ENCODE data around the gene RANBP3L.
A peak's percentile ranks its signal among the peaks of the same experiment; 100 is the strongest.
"Not testable (repeated sequence)": the region's sequence is repeated elsewhere in the genome, so short reads cannot be mapped to it uniquely, and the experiment has no call there.

Gene RANBP3L

DNA sequence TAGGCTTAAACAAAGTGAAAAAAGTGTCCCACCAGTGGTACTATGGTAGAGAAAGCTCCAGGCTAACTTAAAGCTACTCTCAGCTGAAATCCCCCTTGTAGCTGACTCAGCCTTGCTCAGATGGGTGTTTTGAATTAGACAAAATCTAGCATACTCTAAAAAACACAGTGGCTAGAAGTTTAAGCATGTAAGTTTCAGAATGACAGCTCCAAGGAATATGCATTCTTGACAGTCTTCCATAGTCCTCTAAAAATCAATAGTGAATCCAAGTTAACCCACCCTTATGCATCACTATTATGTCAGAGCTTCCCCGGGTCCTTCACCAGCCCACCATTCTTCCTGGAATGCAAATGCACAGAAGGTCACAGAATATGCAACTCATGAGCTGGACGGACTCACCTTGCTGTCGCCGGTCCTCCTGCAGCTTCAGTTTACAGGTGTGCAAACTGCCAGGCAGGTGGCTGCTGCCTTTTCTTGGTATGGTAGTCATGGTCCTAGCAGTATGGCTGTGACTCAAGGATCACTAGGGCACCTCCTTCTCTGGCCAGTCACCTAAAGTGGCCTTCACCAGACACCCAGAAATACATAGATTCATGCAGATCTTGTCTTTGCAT, 668 bp downstream of the RANBP3L start:
- Mint-ChIP-seq H3K27me3 (peaks cover 7% of the 10 kb centered on the region), H3K4me1 (peaks cover 9% of the 10 kb centered on the region), H3K9me3 (no peaks in the 10 kb centered on the region), H3K27ac (peak overlapping the region in 1 of 2 donors; percentile 15), H3K4me3 (peak overlapping the region in 1 of 2 donors; percentile 18)
- ATAC-seq (peak; percentile 43), DNase-seq (no peak)

DNA sequence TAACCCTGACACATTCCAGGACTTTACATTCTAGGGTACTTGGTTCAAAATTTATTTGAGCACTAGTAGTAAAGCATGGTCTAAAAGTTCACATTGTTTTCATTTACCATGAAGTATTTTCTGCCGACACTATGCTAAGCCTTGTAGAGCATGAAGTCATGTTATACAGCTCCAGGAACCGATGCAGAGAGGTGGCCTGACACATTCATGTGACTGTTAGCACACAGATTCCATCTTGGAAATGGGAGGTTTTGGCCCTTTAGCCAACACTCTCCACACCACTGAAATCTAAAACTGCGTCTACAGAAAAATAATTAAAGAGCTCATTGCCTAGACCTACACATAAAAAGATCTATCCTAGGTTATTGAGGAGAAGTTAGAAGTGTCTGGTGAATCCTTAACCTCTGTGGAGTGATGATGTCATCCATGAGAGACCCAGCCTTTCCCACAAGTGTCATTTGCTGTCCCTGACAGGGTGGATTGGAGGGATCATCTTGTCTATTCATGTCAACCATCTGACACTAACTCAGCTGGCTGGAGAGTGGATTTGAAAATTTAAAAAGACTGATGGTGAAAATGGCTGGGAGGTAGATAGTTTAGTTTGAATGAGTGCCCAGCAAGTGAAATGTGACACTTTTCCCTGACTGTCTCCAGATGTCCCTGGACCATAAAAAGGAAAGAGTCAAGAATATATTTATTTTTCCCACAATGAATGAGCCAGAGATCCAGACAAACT, 1.3 kb downstream of the RANBP3L start:
- H3K27ac Mint-ChIP-seq, result no peak overlapping the region
- no peak for DNase-seq
- no peak for ATAC-seq
- H3K4me3 Mint-ChIP-seq, result no peak overlapping the region
- H3K4me1 Mint-ChIP-seq, result peaks cover 9% of the 10 kb centered on the region
- H3K27me3 Mint-ChIP-seq, result peaks cover 14% of the 10 kb centered on the region
- no peaks in the 10 kb centered on the region for H3K9me3 Mint-ChIP-seq

DNA sequence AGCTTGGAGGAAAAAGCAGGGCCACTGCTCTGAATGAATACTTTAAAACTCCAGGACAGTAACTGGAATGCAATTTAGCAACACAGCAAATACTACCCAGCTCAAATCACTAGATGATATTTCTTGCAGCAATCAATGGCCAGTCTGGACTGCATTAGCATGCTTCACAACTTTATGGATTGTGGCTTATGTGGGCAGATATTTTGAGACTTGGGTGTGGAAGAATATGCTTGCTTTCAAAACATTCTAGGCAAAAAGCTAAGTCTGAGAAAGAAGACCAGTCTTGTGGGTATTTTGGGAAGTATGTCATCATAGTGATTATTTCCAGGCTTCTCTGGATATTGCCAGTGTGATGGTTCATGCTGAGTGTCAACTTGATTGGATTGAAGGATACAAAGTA, 3.1 kb downstream of the RANBP3L start:
- no peak overlapping the region for H3K27ac Mint-ChIP-seq
- no peak for ATAC-seq
- no peak for DNase-seq
- peaks cover 9% of the 10 kb centered on the region for H3K4me1 Mint-ChIP-seq
- no peak overlapping the region for H3K4me3 Mint-ChIP-seq
- peaks cover 18% of the 10 kb centered on the region for H3K27me3 Mint-ChIP-seq
- H3K9me3 Mint-ChIP-seq, result no peaks in the 10 kb centered on the region

DNA sequence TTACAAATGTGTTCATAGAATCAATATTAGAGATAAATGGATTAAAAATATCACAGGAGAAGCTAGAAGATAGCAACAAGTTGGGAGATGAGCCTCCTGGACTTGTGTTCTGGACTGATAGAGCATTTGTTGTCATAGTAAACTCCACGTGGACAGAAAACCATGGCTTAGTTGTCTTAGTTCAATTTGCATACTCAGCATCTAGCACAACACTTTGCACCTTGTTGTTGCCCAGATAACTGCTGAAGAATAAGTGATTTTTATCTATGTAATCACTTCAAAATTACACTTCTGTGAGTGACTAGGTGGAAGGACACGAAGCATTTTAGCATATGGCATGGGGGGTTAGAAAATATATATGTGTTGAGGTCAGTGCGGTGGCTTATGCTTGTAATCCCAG, 4.0 kb downstream of the RANBP3L start:
- Mint-ChIP-seq H3K27ac (no peak overlapping the region), H3K27me3 (peaks cover 18% of the 10 kb centered on the region), H3K9me3 (no peaks in the 10 kb centered on the region), H3K4me3 (no peak overlapping the region), H3K4me1 (peaks cover 9% of the 10 kb centered on the region)
- ATAC-seq (no peak), DNase-seq (no peak)

DNA sequence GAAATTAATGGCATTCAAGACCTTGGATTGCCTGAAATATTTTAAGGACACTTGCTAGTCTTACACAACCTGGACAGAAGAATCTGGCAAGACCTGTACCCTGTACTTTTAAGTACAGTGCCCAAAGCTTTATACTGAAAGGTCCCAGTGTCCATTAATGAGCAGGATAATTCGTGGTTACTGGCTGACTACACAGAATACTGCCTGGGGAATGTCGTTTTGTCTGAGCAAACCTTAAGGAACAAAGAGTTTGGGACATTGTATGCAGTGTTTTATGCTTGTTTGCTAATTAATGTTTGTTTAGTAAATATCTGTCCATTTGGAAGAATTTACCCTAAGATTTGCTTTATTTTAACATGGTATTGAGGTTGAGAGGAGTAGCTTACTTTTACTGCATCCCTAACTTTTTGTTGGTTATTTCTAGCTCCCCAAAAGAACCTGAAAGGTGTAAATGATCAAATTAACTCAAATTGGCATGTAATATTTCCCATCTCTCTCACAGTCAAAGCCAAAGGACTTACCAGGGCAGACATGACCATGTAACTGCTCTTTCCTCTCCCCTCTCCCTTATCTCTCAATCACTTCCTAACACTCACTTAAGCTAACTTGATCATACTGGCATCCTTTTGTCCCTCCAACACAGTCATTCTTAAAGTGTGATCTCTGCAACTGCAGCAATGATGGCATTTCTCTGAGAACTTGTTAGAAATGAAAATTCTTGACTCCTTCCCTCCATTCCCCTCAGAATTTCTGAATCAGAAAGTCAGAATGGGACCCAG, 15.7 kb downstream of the RANBP3L start:
- Mint-ChIP-seq H3K9me3 (peaks cover 0 to 2% of the 10 kb centered on the region in 2 donors), H3K27me3 (no peaks in the 10 kb centered on the region), H3K4me3 (no peak overlapping the region), H3K27ac (no peak overlapping the region), H3K4me1 (no peaks in the 10 kb centered on the region)
- ATAC-seq, result no peak
- no peak for DNase-seq

DNA sequence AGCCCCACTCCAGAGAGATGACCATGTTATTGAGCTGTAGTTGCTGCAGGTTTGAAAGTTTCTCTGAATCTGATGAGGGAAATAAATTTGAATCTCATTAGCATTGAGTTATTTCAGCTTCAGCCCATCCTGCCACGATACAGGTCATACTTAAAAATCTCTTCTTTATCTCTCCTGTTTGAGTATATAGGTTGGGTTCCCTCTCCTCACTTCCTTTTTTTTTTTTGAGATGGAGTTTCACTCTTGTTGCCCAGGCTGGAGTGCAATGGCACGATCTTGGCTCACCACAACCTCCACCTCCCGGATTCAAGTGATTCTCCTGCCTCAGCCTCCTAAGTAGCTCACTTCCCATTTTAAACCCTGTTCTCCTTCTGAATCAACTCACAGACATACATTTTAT, 17.9 kb downstream of the RANBP3L start:
- DNase-seq, H3K27ac Mint-ChIP-seq, H3K9me3 Mint-ChIP-seq, H3K27me3 Mint-ChIP-seq, ATAC-seq, H3K4me1 Mint-ChIP-seq, H3K4me3 Mint-ChIP-seq: not testable (repeated sequence)

DNA sequence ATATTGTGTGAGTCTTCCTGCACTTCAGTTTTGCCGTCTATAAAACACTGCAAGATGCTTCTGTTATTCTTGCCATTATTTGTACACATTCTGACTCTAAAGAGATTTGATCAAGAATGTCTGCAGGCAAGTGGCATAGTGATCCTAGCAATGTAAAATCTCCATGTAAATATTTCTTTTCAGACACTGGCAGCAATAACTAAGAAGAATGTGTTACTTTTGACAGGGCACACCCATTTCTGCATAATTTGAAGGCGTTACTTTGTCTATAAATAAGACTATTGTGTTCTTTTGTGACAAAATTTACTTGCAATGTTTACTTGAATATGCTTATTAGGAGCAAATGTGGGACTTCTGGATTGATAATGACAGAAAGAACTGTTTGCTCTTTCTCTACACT, 20.1 kb downstream of the RANBP3L start:
- Mint-ChIP-seq H3K27ac (no peak overlapping the region), H3K27me3 (no peaks in the 10 kb centered on the region), H3K9me3 (peaks cover 0 to 8% of the 10 kb centered on the region in 2 donors), H3K4me1 (peaks cover 9% of the 10 kb centered on the region), H3K4me3 (no peak overlapping the region)
- DNase-seq (no peak), ATAC-seq (no peak)

DNA sequence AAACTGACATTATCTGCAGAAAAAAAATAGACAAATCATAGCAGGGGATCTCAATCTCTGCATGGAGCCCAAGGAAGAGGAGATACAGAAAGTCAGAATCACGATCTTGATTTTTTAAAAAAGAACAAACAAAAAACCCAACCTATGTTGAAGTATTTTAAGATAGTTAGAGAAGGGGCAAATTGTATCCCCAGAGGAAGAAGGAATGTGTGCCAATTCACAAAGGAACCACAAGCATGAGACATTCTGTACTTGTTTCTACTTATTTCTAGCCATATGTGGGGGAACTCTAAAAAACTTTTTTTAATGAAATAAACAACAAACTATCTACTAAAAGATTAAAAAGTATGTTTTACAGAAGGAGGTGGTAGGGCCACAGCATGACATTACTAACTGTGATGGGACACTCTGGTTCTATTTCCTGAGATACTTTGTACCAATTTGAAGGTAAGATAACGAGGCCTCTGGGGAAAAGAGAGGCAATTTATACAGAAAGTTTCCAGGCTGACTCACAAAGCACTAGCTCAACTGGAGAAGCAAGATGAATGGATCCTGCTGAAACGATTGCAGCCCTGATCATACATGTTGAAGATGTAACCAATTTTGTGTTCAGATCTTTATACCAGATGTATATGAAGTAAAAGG, 22.5 kb downstream of the RANBP3L start:
- DNase-seq (no peak), ATAC-seq (no peak)
- Mint-ChIP-seq H3K9me3 (peaks cover 0 to 8% of the 10 kb centered on the region in 2 donors), H3K27me3 (no peaks in the 10 kb centered on the region), H3K4me3 (no peak overlapping the region), H3K27ac (no peak overlapping the region), H3K4me1 (peaks cover 9% of the 10 kb centered on the region)

DNA sequence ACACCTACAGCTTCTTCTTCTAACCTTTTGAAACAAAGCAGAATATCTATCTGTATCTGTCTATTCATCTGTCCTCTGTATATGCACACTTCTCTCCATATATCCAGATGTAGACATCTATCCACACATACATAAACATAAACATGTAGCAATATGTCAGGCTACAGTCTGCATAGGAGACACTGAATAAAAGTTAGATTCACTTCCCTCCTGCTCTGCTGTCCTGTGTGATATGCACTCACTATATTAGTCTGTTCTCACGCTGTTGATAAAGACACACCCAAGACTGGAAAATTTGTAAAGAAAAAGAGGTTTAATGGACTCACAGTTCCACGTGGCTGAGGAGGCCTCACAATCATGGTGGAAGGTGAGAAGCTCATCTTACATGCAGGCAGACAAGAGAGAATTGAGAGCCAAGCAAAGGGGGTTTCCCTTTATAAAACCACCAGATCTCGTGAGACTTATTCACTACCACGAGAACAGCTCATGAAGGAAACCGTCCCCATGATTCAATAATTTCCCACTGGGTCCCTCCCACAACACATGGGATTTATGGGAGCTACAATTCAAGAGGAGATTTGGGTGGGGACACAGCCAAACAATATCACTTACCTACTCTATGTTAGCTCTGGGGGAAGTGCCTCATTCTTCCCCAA, 24.1 kb downstream of the RANBP3L start:
- H3K27me3 Mint-ChIP-seq, result no peaks in the 10 kb centered on the region
- H3K4me1 Mint-ChIP-seq, result peaks cover 9% of the 10 kb centered on the region
- H3K9me3 Mint-ChIP-seq, result peaks cover 0 to 8% of the 10 kb centered on the region in 2 donors
- H3K27ac Mint-ChIP-seq, result no peak overlapping the region
- H3K4me3 Mint-ChIP-seq, result no peak overlapping the region
- DNase-seq (no peak), ATAC-seq (no peak)

DNA sequence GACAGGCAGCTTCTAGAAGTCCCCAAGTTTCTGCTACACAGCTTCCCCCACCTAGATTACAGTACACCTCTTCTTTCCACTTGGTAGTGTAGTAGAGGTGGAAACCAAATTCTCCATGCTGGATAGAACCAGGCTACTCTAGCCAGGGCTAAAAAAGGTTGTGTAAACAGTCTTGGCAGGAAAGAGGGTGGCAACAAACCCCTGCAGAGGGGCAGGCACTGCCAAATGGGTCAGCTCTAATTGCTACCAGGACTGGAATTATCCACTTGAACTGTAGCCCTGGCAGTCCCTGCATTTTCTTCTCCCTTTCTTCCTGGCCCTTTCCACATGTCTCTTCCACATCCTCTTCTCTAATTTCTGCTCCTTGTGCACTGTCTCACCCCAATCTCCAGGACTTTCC, 24.8 kb downstream of the RANBP3L start:
- ATAC-seq, result no peak
- DNase-seq, result no peak
- H3K9me3 Mint-ChIP-seq, result peaks cover 0 to 8% of the 10 kb centered on the region in 2 donors
- H3K4me3 Mint-ChIP-seq, result no peak overlapping the region
- no peaks in the 10 kb centered on the region for H3K27me3 Mint-ChIP-seq
- H3K27ac Mint-ChIP-seq, result no peak overlapping the region
- H3K4me1 Mint-ChIP-seq, result peaks cover 9% of the 10 kb centered on the region

DNA sequence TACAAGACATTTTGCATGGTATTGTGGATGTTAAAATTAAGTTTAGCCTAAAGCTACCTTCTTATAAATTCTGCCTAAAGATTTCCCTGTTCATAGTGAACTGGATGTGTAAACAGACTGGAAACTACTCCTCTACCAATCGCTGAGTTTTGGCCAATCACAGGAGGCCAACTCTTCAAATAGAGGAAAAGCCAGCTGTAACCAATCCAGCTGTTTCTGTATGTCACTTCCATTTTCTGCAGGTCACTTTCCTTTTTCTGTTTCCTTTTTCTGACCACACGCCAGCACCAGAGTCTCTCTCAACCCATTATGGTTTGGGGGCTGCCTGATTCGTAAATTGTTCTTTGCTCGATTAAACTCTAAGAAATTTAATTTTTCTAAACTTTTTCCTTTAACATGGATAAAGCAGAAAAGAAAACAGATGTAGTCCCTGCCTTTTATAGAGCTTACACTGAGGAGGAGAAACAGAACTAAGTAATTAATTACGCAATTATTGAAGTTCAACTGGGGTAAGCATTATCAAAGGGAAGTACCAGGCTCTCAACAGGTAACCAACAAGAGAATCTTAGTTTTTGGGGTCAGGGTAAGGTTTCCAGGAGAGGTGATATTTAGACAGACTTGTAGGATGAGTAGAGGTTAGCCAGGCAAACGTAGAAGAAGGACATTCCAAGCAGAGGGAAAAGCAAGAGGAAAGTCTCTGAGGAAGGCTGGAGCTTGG, 27.7 kb downstream of the RANBP3L start:
- Mint-ChIP-seq H3K27ac (no peak overlapping the region), H3K9me3 (peaks cover 0 to 8% of the 10 kb centered on the region in 2 donors), H3K4me3 (no peak overlapping the region), H3K4me1 (peaks cover 9% of the 10 kb centered on the region), H3K27me3 (no peaks in the 10 kb centered on the region)
- no peak for DNase-seq
- ATAC-seq, result no peak

DNA sequence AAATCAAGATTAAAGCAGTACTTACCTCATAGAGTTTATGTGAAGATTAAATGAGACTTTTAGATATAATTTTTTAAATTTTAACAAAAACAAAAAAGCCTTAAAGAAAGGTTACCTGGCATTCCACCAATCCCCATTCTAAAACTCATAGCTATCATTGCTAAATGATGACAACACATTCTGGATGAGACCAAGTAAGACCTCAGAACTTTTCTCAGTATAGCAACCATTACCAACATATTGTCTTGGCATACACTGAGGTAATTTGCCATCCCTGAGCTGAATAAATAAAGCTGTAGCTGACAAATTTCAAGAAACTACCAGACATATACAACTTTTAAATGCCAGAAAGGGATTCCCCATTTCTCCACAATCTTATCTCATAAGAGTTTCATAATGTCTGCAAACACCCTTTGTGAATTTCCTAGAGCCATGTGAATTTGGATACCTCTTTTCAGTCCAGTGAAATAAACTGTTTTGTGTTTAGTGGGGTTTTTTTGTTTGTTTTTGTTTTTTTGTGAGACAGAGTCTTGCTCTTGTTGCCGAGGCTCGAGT, 29.5 kb downstream of the RANBP3L start:
- H3K9me3 Mint-ChIP-seq, result no peaks in the 10 kb centered on the region
- no peak for DNase-seq

DNA sequence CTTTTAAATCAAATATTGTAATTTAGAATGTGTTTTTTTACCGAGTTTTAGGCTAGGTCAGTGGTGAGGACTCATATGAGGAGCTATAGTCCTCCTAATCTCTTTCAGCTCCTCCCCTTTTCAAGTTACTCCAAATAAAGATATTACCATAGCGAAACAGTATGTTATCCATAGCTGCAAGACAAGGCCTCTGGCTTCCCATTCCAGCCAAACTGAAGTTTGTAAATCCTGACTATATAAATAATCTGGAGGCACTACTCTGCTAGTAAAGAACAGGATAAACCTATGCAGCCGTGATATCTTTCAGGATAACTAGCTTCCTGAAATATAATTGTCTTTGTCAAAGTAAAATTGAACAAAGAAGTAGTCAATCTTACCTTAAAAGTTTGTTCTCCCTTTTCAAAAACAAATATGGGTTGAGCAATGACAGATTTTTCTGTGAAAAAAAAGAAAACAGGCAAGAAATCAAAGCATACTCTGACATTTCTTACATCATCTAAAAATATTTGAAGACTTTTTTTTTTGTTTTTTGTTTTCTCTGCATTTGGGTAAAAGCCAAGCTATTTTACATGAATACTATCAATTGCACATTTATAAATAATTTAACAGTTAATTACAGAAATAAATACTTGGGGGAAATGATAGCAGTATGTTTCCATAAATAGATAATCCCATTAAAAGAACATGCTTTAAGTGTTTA, 30.7 kb downstream of the RANBP3L start:
- ATAC-seq (no peak), DNase-seq (no peak)
- no peaks in the 10 kb centered on the region for H3K9me3 Mint-ChIP-seq
- no peak overlapping the region for H3K4me3 Mint-ChIP-seq
- H3K27ac Mint-ChIP-seq, result no peak overlapping the region
- H3K27me3 Mint-ChIP-seq, result no peaks in the 10 kb centered on the region
- no peaks in the 10 kb centered on the region for H3K4me1 Mint-ChIP-seq

More for the DNA sequence above, 29.5 kb downstream of the RANBP3L start:
- no peak for ATAC-seq
- H3K27ac Mint-ChIP-seq, result no peak overlapping the region
- no peaks in the 10 kb centered on the region for H3K4me1 Mint-ChIP-seq
- no peak overlapping the region for H3K4me3 Mint-ChIP-seq
- H3K27me3 Mint-ChIP-seq, result no peaks in the 10 kb centered on the region

DNA sequence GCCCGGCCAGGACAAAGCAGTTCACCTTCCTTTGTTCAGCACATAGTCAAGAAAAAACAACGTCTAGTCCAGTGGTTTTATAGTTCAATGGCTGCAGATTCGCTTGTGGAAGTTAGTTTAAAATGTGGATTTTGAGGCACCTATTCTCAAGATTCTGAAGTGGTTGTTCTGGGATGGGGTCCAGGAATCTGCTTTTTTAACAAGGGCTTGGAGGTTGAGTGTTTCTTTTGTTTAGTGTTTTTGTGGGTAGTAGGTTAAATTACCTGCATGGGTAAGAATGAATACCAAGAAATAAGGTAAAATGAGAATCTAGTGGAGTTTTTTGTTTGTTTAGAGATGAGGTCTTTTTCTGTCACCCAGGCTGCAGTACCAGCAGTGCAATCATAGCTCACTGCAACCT, 31.5 kb downstream of the RANBP3L start:
- no peaks in the 10 kb centered on the region for H3K27me3 Mint-ChIP-seq
- no peaks in the 10 kb centered on the region for H3K9me3 Mint-ChIP-seq
- no peak overlapping the region for H3K27ac Mint-ChIP-seq

More for the DNA sequence above, 31.5 kb downstream of the RANBP3L start:
- ATAC-seq (no peak), DNase-seq (no peak)
- H3K4me3 Mint-ChIP-seq, result no peak overlapping the region
- H3K4me1 Mint-ChIP-seq, result no peaks in the 10 kb centered on the region

All from stimulated activated naive CD8-positive, alpha-beta T cell treated with anti-CD3 and anti-CD28 coated beads, Interleukin-15, amount 100 ng/mL, for 72 hours (primary cell).